SU-DHL-6 (cell line): ENCODE measurements around the gene RPL27A.

Source experiments
- EZH2phosphoT487 ChIP-seq: fragments of 200-600 bp; sonication (generic), shearing (Covaris generic); conservative IDR thresholded peaks from 2 replicates; pipeline ENCODE4 v1.6.1; 2018; ENCODE audit warnings: mild to moderate bottlenecking, antibody characterized with exemption, low read length, moderate library complexity, mixed read lengths
- TF ChIP-seq, protein P1 (sequence below): fragments of 200-600 bp; sonication (generic); IDR thresholded peaks from one replicate; pipeline ENCODE4 v1.5.1; 2017; ENCODE audit warnings: antibody characterized with exemption, mild to moderate bottlenecking, low read length, moderate library complexity; ENCODE audit not compliant: insufficient read depth, poor library complexity, severe bottlenecking

DNA sequence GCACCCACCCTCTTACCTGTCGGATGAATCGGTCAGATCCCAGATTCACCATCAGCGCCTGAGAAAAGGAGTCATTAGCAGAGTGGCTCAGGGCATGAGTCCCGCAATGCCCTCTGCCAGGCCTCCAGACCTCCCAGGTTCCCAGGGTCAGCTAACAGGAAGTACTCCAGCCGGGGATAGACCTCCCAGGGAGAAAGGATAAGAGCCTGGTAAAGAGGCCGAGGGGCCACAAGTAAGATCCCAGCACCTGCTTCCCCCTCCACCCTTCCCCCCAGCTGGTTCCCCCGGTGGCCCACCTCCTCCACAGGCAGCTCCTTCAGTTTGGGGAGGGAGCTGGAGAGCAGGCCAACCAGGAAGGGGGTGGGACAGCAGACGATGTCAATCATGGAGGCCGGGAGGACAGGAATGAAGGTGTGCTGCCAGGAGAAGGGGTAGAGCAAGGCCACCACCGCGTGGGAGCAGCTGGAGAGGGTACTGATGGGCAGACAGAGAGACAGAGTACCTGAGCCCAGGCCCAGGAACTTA lies 16.4 kb downstream of the RPL27A start:
- TF ChIP-seq, protein P1, sequence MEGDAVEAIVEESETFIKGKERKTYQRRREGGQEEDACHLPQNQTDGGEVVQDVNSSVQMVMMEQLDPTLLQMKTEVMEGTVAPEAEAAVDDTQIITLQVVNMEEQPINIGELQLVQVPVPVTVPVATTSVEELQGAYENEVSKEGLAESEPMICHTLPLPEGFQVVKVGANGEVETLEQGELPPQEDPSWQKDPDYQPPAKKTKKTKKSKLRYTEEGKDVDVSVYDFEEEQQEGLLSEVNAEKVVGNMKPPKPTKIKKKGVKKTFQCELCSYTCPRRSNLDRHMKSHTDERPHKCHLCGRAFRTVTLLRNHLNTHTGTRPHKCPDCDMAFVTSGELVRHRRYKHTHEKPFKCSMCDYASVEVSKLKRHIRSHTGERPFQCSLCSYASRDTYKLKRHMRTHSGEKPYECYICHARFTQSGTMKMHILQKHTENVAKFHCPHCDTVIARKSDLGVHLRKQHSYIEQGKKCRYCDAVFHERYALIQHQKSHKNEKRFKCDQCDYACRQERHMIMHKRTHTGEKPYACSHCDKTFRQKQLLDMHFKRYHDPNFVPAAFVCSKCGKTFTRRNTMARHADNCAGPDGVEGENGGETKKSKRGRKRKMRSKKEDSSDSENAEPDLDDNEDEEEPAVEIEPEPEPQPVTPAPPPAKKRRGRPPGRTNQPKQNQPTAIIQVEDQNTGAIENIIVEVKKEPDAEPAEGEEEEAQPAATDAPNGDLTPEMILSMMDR = no peak
- no peak for TF ChIP-seq EZH2phosphoT487
